Measurements from ENCODE around the gene AKTIP.
"Not testable (repeated sequence)": the region's sequence is repeated elsewhere in the genome, so short reads cannot be mapped to it uniquely, and the experiment has no call there.

AKTIP gene

DNA sequence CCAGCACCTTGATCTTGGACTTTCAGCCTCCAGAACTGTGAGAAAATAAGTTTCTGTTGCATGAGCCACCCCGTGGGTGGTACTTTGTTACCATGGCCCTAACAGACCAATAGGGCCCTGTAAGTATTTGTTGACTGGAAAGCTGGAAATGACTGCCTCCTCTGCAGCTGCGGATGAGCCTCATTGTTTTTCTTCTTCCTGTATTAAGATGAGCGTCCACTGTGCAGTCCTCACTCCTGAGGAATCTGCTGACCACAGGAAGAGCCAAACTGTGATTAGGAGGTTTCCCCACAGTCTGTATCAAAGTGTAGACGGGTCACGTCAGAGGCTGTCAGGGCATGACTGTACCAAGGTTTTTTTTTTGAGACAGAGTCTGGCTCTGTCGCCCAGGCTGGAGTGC lies 12.2 kb upstream of the AKTIP start:
- DNase-seq, result no peak

GRCh38 chr16:53512795-53513194 lies 9.8 kb upstream of the AKTIP start:
- not testable (repeated sequence) for DNase-seq

DNA sequence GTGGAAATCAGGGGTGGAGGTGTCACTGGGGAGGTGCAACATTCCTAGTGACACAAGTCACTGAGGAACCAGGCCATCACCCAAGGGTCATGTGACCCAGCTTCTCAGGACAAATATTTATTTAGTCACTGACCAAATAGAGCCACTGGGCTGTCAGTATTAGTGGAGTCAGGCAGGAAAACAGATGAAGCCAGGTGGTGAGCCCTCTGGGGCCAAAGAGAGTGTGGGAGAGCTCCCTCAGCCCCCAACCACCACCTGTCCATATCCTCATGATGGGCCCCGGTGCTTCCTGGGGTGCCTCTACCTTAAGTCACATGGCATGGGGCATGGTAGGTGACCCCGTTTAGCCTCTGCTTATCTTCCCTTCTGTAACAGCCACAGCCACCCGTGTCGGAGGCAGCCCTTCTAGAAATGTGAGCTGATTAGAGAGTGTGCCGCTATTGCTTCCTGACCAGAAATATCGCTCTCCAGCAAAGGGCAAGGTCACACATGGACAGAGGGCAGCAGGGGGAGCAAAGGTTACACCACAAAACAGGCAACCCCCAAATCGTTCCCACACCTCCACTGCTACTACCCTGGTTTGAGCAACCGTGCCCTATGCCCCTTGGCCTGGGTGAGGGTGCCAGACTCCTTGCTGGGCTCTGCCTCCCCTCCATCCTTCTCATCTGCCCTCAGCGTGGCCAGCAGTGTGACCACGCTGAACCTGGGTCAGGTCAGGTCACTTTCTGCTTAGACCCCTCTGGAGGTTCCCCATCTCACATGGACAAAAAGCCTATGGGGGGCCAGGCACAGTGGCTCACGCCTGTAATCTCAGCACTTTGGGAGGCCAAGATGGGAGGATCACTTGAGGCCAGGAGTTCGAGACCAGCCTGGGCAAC lies 8.6 kb upstream of the AKTIP start:
- no peak for DNase-seq

- DNase-seq, result no peak
Observed at GRCh38 chr16:53511084-53511402, 8.0 kb upstream of the AKTIP start.

DNA sequence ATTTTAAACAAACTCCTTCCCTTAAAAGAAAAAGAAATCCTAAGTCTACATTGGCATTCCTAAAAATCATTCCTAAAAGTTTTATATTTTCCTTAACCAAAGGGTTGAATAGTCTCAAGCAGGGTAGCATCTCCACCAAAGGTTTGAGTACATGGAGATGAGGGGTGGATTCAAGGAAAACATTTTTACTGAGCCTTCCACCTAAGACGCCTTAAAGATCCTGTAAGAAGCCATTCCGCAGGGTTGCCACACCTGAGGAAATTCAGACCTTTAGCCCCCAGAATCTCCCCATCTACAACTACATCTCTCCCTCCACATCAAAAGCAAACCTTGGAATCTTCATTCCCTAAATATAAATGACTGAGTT lies 7.7 kb upstream of the AKTIP start:
- no peak for DNase-seq

DNA sequence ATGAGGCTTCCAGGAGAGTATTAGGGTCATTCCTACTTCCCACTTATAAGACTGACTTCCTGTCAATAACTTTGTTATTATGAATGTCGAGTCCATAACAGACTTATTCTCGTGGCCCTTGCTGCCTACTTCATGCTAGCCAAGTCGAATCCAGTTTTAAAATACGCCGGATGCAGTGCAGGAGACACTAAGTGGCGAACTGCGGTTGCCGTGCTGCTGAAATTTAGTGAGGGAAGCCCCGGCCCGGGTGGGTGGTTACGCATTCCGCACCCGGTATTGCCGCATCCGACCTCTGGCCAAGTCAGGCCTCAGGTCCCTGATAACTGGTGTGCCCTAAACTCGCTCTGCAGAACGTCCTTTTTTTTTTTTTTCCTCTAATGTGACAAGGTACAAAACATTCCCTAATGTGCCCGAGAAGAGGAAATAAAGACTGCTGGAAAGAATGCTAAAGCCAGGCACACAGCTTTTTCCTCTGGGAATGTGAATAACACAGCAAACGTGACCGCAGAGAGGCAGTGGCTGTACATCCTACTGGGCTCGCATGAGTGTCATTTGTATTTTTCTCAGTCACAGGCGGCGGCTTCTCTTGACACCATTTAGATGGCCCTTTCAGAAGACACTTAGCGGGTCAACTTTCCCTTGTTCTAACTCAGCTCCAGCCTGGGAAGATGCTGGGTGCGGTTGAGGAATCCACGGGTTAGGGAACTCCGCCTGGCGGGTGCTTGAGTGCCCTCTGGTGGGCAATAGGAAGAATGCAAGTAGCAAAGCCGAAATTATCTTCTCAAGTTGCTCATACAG lies 7.1 kb upstream of the AKTIP start:
- DNase-seq, result peak; percentile 66

- DNase-seq, result peak; percentile 82
Observed at GRCh38 chr16:53507464-53508179, 4.6 kb upstream of the AKTIP start.

- no peak for DNase-seq
Observed at GRCh38 chr16:53506254-53506653, 3.2 kb upstream of the AKTIP start.

DNA sequence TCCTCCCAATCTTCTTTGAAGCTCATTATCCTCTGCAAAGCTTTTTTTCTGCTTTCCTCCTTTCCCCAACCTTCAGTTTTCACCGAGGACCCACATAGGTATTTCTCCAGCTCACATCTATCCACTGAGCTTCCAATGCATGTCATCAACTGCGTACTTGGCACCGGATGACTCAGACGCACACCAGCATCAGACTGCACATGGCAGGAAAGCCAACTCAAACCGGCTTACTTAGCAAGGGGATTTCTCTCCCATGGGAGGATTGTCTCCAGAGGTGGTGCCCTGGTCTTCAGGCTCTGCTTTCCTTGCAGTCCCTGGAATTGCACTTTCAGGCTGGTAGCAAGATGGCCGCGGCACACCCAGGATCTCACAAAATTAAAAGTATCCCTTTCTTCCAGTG lies 1.7 kb upstream of the AKTIP start:
- no peak for DNase-seq

DNA sequence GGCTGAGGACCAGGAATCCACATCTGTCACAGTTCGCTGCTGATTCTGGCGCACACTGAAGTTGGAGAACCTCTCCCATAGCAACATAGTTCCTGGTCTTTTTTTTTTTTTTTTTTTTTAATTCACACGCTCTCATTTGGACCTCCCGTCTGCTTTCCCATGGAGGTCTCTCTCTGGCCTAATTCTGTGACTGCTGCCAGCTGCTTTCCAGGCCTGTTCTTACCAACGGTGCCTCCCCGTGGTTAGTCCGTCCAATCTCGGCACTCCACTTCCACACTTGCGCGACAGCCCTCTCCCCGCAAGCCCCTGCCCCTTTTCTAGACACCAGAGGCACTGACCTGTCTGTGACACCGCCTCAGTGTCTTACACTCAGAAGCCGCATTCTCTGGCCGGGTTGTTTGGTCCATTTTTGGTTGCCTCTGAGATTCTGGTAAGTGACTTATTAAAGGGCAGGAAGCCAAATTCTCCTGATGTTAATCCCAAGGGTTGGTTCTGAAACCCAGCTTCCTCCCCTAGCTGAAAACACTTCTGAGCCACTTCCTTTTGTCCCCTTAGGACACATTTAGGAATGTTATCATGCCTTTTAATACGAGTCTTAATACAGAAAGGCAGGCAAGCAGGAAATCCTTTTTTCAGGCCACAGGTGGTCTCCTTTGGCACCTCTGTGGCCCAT lies 1.1 kb upstream of the AKTIP start:
- peak; percentile 13 for DNase-seq

DNA sequence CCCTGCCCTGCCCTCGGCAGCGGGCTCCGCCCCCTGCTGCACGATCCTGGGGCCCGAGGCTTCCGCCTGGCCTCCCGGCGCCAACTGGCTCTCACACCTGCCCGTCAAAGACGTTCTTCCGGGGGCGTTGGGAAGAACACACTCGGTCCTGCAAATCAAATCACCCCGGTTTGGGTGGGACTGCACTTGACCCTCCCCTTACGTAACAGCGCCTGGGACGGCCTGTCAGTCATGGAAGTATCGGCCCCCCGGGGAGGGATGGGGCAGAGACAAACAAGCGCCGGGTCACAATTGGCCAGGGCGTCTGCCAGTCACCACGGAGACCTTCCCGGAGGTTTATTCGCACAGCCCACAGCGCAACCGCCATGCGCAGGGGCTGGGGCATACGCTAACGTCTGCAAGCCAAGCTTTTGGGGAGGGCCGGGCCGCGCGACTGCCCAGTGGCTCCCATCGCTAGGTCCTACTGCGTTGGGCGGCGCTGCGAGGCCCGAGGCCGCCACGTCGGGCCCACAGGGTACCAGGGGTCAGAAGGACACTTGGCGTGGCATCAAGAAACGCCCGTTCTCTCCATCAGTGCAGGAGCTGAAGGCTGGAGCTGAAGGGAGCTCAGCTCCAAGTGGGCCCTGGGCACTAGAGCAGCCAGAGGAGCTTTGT lies 388 bp upstream of the AKTIP start:
- DNase-seq, result peak; percentile 100

GRCh38 chr16:53501216-53501859 lies 1.7 kb downstream of the AKTIP start:
- DNase-seq, result no peak

GRCh38 chr16:53498984-53499383 lies 4.0 kb downstream of the AKTIP start:
- DNase-seq, result no peak

DNA sequence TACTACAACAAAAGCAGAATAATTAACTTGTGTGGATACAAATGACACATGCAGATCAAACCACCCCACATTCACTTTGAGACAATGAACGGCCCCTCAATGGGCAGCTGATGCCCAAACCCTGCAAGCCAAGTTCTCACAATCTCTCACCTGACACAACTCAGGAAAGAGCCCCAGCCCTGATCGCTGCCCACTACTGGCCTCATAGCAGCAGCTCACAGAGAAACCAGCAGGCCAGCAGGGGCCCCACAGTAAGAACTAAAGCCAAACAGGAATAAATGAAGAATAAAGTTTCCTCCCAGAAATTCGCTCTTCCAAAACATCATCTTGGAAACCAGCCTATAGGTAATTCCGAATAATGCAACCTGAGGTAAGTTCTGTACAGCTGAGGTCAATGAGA lies 7.7 kb downstream of the AKTIP start:
- peak; percentile 9 for DNase-seq

DNA sequence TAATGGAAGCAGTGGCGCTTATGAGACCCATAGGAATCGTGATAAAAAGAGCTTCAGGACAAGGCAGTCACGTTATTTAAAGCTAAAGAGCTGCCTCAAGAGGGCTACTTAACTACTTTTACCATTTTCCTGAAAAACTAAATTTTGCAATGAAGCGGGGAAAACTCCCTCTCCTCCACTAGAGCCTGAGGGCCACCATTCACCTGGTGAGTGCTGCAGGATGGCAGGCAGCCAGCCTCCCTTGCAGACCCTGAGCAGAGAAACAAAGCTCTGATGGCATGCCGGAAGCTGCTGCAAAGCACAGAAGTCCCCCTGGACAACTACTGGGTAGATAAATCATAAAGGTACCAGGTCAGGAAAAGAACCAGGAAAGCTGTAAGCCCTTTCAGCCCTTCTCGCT lies 8.4 kb downstream of the AKTIP start:
- no peak for DNase-seq

DNA sequence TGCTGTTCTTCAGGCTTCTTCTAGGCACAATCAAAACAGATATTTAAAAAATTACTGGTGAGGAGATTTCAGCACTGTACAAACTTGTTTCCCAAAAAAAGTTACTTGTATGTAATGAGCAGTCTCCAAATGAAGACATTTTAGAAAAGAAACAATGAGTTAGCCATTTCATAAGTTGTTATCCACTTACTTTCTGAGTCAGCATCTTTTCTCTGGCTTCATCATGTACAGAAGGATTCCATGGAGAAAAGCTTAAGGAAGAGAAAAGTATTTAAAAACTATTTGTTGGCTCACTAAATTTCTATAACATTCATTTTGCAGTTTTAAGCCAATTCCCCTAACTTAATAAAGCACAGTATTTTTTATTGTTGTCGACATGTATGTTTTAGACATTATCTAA lies 10.5 kb downstream of the AKTIP start:
- no peak for DNase-seq

DNA sequence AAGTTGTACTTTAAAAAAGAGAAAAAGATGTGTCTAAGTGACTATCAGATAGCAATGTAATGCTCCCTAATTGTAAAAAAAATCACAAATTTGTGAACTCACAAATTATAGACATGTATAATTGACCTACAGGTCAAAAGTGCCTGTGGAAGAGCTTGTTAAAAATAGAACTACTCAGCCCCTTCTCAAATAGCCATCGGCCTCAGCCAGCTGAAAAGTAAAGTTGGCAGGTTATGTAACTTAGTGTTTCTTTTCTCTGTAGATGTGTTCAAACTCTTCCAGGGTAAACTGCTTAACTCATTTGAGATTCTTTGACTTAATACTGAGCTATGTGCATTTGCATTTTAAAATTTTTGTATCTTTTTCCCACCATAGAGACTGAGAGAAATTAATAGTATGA lies 13.3 kb downstream of the AKTIP start:
- DNase-seq, result no peak

DNA sequence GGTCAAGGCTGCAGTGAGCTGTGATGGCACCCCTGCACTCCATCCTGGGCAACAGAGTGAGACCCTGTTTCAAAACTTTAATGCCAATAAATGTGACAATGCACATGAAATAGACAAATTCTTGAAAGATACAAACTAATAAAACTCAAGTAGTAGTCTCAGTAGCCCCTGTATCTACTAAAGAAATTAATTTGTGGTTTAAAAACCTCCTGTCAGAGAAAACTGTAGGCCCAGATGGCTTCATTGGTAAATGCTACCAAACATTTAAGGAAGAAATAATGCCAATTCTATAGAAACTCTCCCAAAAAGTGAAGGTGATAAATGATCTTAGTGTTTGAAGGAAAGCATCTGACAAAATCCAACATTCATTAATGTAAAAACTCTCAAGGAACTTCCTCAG lies 16.8 kb downstream of the AKTIP start:
- no peak for DNase-seq

GRCh38 chr16:53484542-53484941 lies 18.5 kb downstream of the AKTIP start:
- DNase-seq, result no peak

- peak; percentile 45 for DNase-seq
Observed at GRCh38 chr16:53482123-53482522, 20.9 kb downstream of the AKTIP start.

DNA sequence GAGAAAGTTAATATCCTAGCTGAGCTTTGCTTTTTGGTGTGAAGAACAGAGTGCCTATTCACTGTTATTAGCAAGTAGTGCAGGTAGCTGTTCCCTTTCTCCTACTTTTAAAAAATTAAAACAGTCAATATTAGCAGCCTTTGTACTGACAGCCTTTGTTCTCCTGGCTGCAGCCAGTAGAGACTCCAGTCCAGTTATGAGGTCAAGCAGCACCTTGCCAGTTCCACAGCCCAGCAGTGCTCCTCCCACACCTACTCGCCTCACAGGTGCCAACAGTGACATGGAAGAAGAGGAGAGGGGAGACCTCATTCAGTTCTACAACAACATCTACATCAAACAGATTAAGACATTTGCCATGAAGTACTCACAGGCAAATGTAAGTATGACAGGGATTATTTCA lies 22.6 kb downstream of the AKTIP start:
- DNase-seq, result no peak

GRCh38 chr16:53478965-53479364 lies 24.0 kb downstream of the AKTIP start:
- DNase-seq, result no peak

Data from hematopoietic multipotent progenitor cell treated with erythropoietin and hydrocortisone succinate and interleukin-3 and kit ligand, for 6 days (in vitro differentiated cells).